GF-D8 (cell line): ENCODE results near the gene L1CAM.

Experiments
- DNase-seq: peaks from one replicate; lab custom pipeline; 2025; lab: John Stamatoyannopoulos, UW

L1CAM gene

GRCh38 chrX:153875391-153876111 is 10.4 kb downstream of the L1CAM start:
- DNase-seq = no peak

- no peak for DNase-seq
Measured at GRCh38 chrX:153874366-153875125, 11.4 kb downstream of the L1CAM start.

GRCh38 chrX:153874085-153874365 is 11.9 kb downstream of the L1CAM start:
- DNase-seq = no peak

GRCh38 chrX:153873282-153874084 is 12.5 kb downstream of the L1CAM start:
- DNase-seq = no peak

- DNase-seq = no peak
Measured at GRCh38 chrX:153871946-153872878, 13.8 kb downstream of the L1CAM start.

- DNase-seq = no peak
Measured at GRCh38 chrX:153871451-153871850, 14.5 kb downstream of the L1CAM start.

- DNase-seq = no peak
Measured at GRCh38 chrX:153870791-153871360, 15.1 kb downstream of the L1CAM start.

- DNase-seq = no peak
Measured at GRCh38 chrX:153870288-153870690, 15.7 kb downstream of the L1CAM start.

GRCh38 chrX:153869473-153870287 is 16.3 kb downstream of the L1CAM start:
- no peak for DNase-seq

GRCh38 chrX:153868576-153869472 is 17.1 kb downstream of the L1CAM start:
- DNase-seq = no peak

- no peak for DNase-seq
Measured at GRCh38 chrX:153867671-153868070, 18.3 kb downstream of the L1CAM start.

- DNase-seq = no peak
Measured at GRCh38 chrX:153867139-153867538, 18.8 kb downstream of the L1CAM start.

- DNase-seq = no peak
Measured at GRCh38 chrX:153866302-153867019, 19.5 kb downstream of the L1CAM start.

- DNase-seq = no peak
Measured at GRCh38 chrX:153865685-153866084, 20.3 kb downstream of the L1CAM start.

GRCh38 chrX:153865321-153865580 is 20.7 kb downstream of the L1CAM start:
- no peak for DNase-seq

GRCh38 chrX:153864561-153865320 is 21.2 kb downstream of the L1CAM start:
- DNase-seq = no peak

- no peak for DNase-seq
Measured at GRCh38 chrX:153864101-153864500, 21.9 kb downstream of the L1CAM start.

- DNase-seq = no peak
Measured at GRCh38 chrX:153863251-153863991, 22.6 kb downstream of the L1CAM start.
